ENCODE measurements around the gene FOXP2. TPM values are rescaled to one million over a fixed set of nuclear protein-coding genes. Genes with fewer than 3 reads are reported as not detected.

Gene FOXP2
- total and polyA plus RNA-seq, 10 donors = 0.09 to 5.9 (median 1.3) TPM

GRCh38 chr7:114531326-114531725, 116.7 kb downstream of the FOXP2 start:
- Histone ChIP-seq H3K4me1 (no peaks in the 10 kb centered on the region), H3K9me3 (no peaks in the 10 kb centered on the region), H3K4me3 (no peak overlapping the region), H3K27me3 (replicated peaks in 1 of 7) (no peaks in the 10 kb centered on the region), H3K27ac (no peak overlapping the region), H3K36me3 (no peaks in the 10 kb centered on the region)
- TF ChIP-seq POLR2AphosphoS5 (IDR thresholded peaks at IDR 0.05) (no peak), CTCF (IDR thresholded peaks at IDR 0.05 in 8 of 11, conservative IDR thresholded peaks at IDR 0.05 in 3 of 11) (no peak), POLR2A (IDR thresholded peaks at IDR 0.05) (no peak)
- intact Hi-C loops (cut with DNase I; ENCODE audit: low total_unique reads) = no loop called here
- DNase-seq = no peak

GRCh38 chr7:114533131-114533530, 118.5 kb downstream of the FOXP2 start:
- Histone ChIP-seq H3K4me1 (no peaks in the 10 kb centered on the region), H3K27ac (no peak overlapping the region), H3K4me3 (no peak overlapping the region), H3K36me3 (no peaks in the 10 kb centered on the region), H3K27me3 (replicated peaks in 1 of 7) (no peaks in the 10 kb centered on the region), H3K9me3 (no peaks in the 10 kb centered on the region)
- 73 to 94% (median 82%) methylated on average over 3 of the region's 3 CpGs for WGBS, 5 donors
- intact Hi-C loops (cut with DNase I; ENCODE audit: low total_unique reads) = no loop called here
- TF ChIP-seq POLR2AphosphoS5 (IDR thresholded peaks at IDR 0.05) (no peak), CTCF (IDR thresholded peaks at IDR 0.05 in 8 of 11, conservative IDR thresholded peaks at IDR 0.05 in 3 of 11) (no peak), POLR2A (IDR thresholded peaks at IDR 0.05) (no peak)
- DNase-seq = no peak

GRCh38 chr7:114534953-114535352, 120.3 kb downstream of the FOXP2 start:
- intact Hi-C loops (cut with DNase I; ENCODE audit: low total_unique reads) = no loop called here
- DNase-seq = no peak
- WGBS, 5 donors = 68 to 86% (median 76%) methylated on average over 2 of the region's 2 CpGs
- no peak overlapping the region for H3K4me3 ChIP-seq
- no peaks in the 10 kb centered on the region for H3K4me1 ChIP-seq
- H3K36me3 ChIP-seq = no peaks in the 10 kb centered on the region
- no peaks in the 10 kb centered on the region for H3K27me3 ChIP-seq (replicated peaks in 1 of 7)
- H3K9me3 ChIP-seq = no peaks in the 10 kb centered on the region
- no peak for TF ChIP-seq POLR2AphosphoS5 (IDR thresholded peaks at IDR 0.05)
- no peak for TF ChIP-seq CTCF (IDR thresholded peaks at IDR 0.05 in 8 of 11, conservative IDR thresholded peaks at IDR 0.05 in 3 of 11)
- no peak for TF ChIP-seq POLR2A (IDR thresholded peaks at IDR 0.05)
- H3K27ac ChIP-seq = no peak overlapping the region

- Histone ChIP-seq H3K36me3 (no peaks in the 10 kb centered on the region), H3K27me3 (replicated peaks in 1 of 7) (no peaks in the 10 kb centered on the region), H3K4me1 (no peaks in the 10 kb centered on the region), H3K9me3 (no peaks in the 10 kb centered on the region), H3K4me3 (no peak overlapping the region), H3K27ac (no peak overlapping the region)
- no peak for TF ChIP-seq POLR2AphosphoS5 (IDR thresholded peaks at IDR 0.05)
- TF ChIP-seq POLR2A (IDR thresholded peaks at IDR 0.05) = no peak
- TF ChIP-seq CTCF (IDR thresholded peaks at IDR 0.05 in 8 of 11, conservative IDR thresholded peaks at IDR 0.05 in 3 of 11) = no peak
- no peak for DNase-seq
- intact Hi-C loops (cut with DNase I; ENCODE audit: low total_unique reads) = no loop called here
These were observed 125.0 kb downstream of the FOXP2 start for GRCh38 chr7:114539575-114539974.
